ENCODE data around the gene CUX1. TPM values are rescaled to one million over a fixed set of nuclear protein-coding genes. Genes with fewer than 3 reads are reported as not detected.

CUX1 gene
- total RNA-seq, 4 donors from 2014 or later, result 40.8 to 62.1 (median 43.8) TPM

DNA sequence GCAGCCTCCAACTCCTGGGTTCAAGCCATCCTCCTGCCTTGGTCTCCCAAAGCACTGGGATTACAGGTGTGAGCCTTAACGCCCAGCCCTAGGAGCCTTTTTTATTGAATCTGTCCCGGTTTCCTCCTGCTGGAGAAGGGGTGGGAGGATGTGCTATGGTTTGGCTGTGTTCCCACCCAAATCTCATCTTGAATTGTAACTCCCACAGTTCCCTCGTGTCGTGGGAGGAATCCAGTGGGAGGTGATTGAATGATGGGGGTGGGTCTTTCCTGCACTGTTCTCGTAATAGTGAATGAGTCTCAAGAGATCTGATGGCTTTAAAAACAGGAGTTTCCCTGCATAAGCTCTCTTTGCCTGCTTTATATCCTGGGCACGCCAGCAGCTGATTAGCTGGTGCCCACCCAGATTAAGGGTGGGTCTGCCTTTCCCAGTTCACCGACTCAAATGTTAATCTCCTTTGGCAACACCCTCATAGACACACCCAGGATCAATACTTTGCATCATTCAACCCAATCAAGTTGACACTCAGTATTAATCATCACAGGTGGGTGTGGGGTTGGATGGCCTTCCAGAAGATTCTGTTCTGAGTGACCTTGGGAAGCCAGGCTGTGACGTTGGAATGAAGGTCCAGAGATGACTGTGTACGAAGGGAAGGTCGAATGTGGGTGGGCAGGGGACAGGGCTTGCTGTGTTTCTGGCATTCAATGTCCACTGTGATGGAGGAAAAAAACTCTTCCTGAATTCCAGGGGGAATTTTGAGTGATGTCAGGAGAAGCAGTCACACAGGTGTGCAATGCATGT is 33.8 kb upstream of the CUX1 start:
- intact Hi-C loops (cut with DNase I; ENCODE audit: low total_unique reads), result no loop called here

GRCh38 chr7:101784292-101785127 is 32.9 kb upstream of the CUX1 start:
- no peak overlapping the region for H3K4me3 ChIP-seq (ENCODE audit: low read depth, poor library complexity, severe bottlenecking)
- DNase-seq (ENCODE audit: low spot score in 2 of 2), result no peak
- WGBS, 2 donors, result 50 to 51% methylated on average over 21 of the region's 21 CpGs
- intact Hi-C loops (cut with DNase I; ENCODE audit: low total_unique reads), result no loop called here
- TF ChIP-seq POLR2A (IDR thresholded peaks at IDR 0.05), result no peak
- TF ChIP-seq, protein P1, sequence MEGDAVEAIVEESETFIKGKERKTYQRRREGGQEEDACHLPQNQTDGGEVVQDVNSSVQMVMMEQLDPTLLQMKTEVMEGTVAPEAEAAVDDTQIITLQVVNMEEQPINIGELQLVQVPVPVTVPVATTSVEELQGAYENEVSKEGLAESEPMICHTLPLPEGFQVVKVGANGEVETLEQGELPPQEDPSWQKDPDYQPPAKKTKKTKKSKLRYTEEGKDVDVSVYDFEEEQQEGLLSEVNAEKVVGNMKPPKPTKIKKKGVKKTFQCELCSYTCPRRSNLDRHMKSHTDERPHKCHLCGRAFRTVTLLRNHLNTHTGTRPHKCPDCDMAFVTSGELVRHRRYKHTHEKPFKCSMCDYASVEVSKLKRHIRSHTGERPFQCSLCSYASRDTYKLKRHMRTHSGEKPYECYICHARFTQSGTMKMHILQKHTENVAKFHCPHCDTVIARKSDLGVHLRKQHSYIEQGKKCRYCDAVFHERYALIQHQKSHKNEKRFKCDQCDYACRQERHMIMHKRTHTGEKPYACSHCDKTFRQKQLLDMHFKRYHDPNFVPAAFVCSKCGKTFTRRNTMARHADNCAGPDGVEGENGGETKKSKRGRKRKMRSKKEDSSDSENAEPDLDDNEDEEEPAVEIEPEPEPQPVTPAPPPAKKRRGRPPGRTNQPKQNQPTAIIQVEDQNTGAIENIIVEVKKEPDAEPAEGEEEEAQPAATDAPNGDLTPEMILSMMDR (IDR thresholded peaks at IDR 0.05), result no peak

More for the DNA sequence above, 33.8 kb upstream of the CUX1 start:
- 47 to 48% methylated on average over 10 of the region's 10 CpGs for WGBS, 2 donors
- H3K4me3 ChIP-seq (ENCODE audit: low read depth, poor library complexity, severe bottlenecking), result no peak overlapping the region
- TF ChIP-seq POLR2A (IDR thresholded peaks at IDR 0.05), result no peak
- TF ChIP-seq, protein P1 (IDR thresholded peaks at IDR 0.05), result no peak
- DNase-seq (ENCODE audit: low spot score in 2 of 2), result no peak

GRCh38 chr7:101787864-101788263 is 29.6 kb upstream of the CUX1 start:
- TF ChIP-seq, protein P1 (IDR thresholded peaks at IDR 0.05), result no peak
- no peak for TF ChIP-seq POLR2A (IDR thresholded peaks at IDR 0.05)
- WGBS, 2 donors, result 95 to 100% methylated on average over 1 of the region's 1 CpG
- no peak overlapping the region for H3K4me3 ChIP-seq (ENCODE audit: low read depth, poor library complexity, severe bottlenecking)
- DNase-seq (ENCODE audit: low spot score in 2 of 2), result no peak
- intact Hi-C loops (cut with DNase I; ENCODE audit: low total_unique reads), result no loop called here

DNA sequence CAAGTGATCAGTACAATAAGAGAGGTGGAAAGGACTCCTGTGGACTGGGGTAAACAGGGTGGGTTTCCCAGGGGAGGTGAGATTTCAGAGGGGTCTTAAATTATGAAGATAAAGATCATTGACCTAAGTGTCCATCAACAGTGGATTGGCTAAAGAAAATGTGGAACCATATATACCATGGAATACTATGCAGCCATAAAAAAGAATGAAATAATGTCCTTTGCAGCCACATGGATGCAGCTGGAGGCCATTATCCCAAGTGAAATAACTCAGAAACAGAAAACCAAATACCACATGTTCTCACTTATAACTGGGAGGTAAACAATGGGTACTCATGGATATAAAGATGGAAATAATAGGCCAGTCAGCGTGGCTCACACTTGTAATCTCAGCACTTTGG is 28.9 kb upstream of the CUX1 start:
- no peak overlapping the region for H3K4me3 ChIP-seq (ENCODE audit: low read depth, poor library complexity, severe bottlenecking)

GRCh38 chr7:101790566-101791293 is 26.7 kb upstream of the CUX1 start:
- intact Hi-C loops (cut with DNase I; ENCODE audit: low total_unique reads), result no loop called here
- DNase-seq (ENCODE audit: low spot score in 2 of 2), result no peak
- H3K4me3 ChIP-seq (ENCODE audit: low read depth, poor library complexity, severe bottlenecking), result no peak overlapping the region
- 87 to 88% methylated on average over 10 of the region's 10 CpGs for WGBS, 2 donors
- TF ChIP-seq, protein P1 (IDR thresholded peaks at IDR 0.05), result no peak
- TF ChIP-seq POLR2A (IDR thresholded peaks at IDR 0.05), result no peak

More for the DNA sequence above, 28.9 kb upstream of the CUX1 start:
- intact Hi-C loops (cut with DNase I; ENCODE audit: low total_unique reads), result no loop called here
- WGBS, 2 donors, result 78 to 96% methylated on average over 1 of the region's 1 CpG
- TF ChIP-seq, protein P1 (IDR thresholded peaks at IDR 0.05), result no peak
- no peak for TF ChIP-seq POLR2A (IDR thresholded peaks at IDR 0.05)
- no peak for DNase-seq (ENCODE audit: low spot score in 2 of 2)

Measured in lower leg skin (tissue), 4 donors.